Urinary bladder (tissue), 4 donors: ENCODE measurements around the gene ACRBP. TPM values are rescaled to one million over a fixed set of nuclear protein-coding genes. Genes with fewer than 3 reads are reported as not detected.

Experiments
- DNase-seq: peaks from one replicate; pipeline ENCODE4 v3.0.0-alpha.2; 2015; ENCODE audit errors: extremely low spot score
- H3K27ac ChIP-seq: one replicate; pipeline ENCODE4 v1.5.1; 2013; ENCODE audit warnings: low read depth, mild to moderate bottlenecking, moderate library complexity
- H3K36me3 ChIP-seq: one replicate; pipeline ENCODE4 v1.6.1; 2013; ENCODE audit warnings: mild to moderate bottlenecking, moderate library complexity; ENCODE audit not compliant: insufficient read depth
- H3K4me1 ChIP-seq: one replicate; pipeline ENCODE4 v1.6.1; 2013; ENCODE audit warnings: mild to moderate bottlenecking, moderate library complexity; ENCODE audit not compliant: insufficient read depth
- H3K4me3 ChIP-seq: one replicate; pipeline ENCODE4 v1.5.1; 2013; ENCODE audit warnings: low read depth, low read length
- WGBS: extraction: QIAGEN DNeasy Blood & Tissue Kit; methylation state at CpG from one replicate; pipeline ENCODE4 v1.1.7; 2013; 5-methylcytosine and 5-hydroxymethylcytosine counted together
- polyA plus RNA-seq: library from polyadenylated mRNA; stranded (reverse); fragments of 200-250 nt; gene quantifications from one replicate; pipeline ENCODE4 v1.2.3, GENCODE V29; 2013
- total RNA-seq: library from RNA; depleted of rRNA; stranded (reverse); fragments of >200 nt; gene quantifications from one replicate; pipeline ENCODE4 v1.2.3, GENCODE V29; 2014
- donor health status: healthy with polysubstance abuse.
- donor health status: healthy.

Gene ACRBP
- 1.1 TPM for total RNA-seq
- 1.0 TPM for polyA plus RNA-seq

- Histone ChIP-seq H3K4me3 (peak within 1 kb of the TSS; percentile 32), H3K4me1 (peaks cover 1% of the 10 kb centered on the region), H3K27ac (no peak within 1 kb of the TSS), H3K36me3 (peaks cover 2% of the 10 kb centered on the region)
- no peak for DNase-seq
- 5% methylated on average over 38 of the region's 38 CpGs for WGBS
These were observed at the start of gene ACRBP for GRCh38 chr12:6647083-6647604. Gene ACRBP, minus strand, starts transcription at chr12:6647432. Its CDS starts 66 bp downstream, at chr12:6647366.

- no peak for DNase-seq
- 81% methylated on average over 11 of the region's 11 CpGs for WGBS
- Histone ChIP-seq H3K4me1 (peaks cover 1% of the 10 kb centered on the region), H3K36me3 (no peaks in the 10 kb centered on the region), H3K27ac (no peak overlapping the region), H3K4me3 (no peak overlapping the region)
These were observed 48.2 kb upstream of the ACRBP start for GRCh38 chr12:6695313-6696045.

- WGBS: 80% methylated on average over 9 of the region's 9 CpGs
- DNase-seq: no peak
- Histone ChIP-seq H3K4me1 (no peaks in the 10 kb centered on the region), H3K4me3 (no peak overlapping the region), H3K36me3 (no peaks in the 10 kb centered on the region), H3K27ac (no peak overlapping the region)
These were observed 47.5 kb upstream of the ACRBP start for GRCh38 chr12:6694701-6695100.

- no peak for DNase-seq
These were observed 46.7 kb upstream of the ACRBP start for GRCh38 chr12:6693832-6694355.

GRCh38 chr12:6692888-6693287 lies 45.7 kb upstream of the ACRBP start:
- no peak for DNase-seq
- H3K27ac ChIP-seq: no peak overlapping the region
- WGBS: 59% methylated on average over 2 of the region's 2 CpGs
- no peaks in the 10 kb centered on the region for H3K4me1 ChIP-seq
- H3K36me3 ChIP-seq: no peaks in the 10 kb centered on the region
- no peak overlapping the region for H3K4me3 ChIP-seq

More at GRCh38 chr12:6693832-6694355, 46.7 kb upstream of the ACRBP start:
- no peaks in the 10 kb centered on the region for H3K36me3 ChIP-seq
- no peak overlapping the region for H3K4me3 ChIP-seq
- H3K27ac ChIP-seq: no peak overlapping the region
- WGBS: 88% methylated on average over 4 of the region's 4 CpGs
- H3K4me1 ChIP-seq: no peaks in the 10 kb centered on the region

- Histone ChIP-seq H3K4me3 (no peak overlapping the region), H3K4me1 (no peaks in the 10 kb centered on the region), H3K36me3 (no peaks in the 10 kb centered on the region), H3K27ac (no peak overlapping the region)
- no peak for DNase-seq
- 71% methylated on average over 4 of the region's 4 CpGs for WGBS
These were observed 44.2 kb upstream of the ACRBP start for GRCh38 chr12:6691473-6691872.

- Histone ChIP-seq H3K36me3 (no peaks in the 10 kb centered on the region), H3K4me1 (no peaks in the 10 kb centered on the region), H3K27ac (peak within 1 kb of the TSS; percentile 94), H3K4me3 (peak within 1 kb of the TSS; percentile 67)
- DNase-seq: peak; percentile 98
- under 1% methylated on average over 72 of the region's 72 CpGs for WGBS
These were observed 42.0 kb upstream of the ACRBP start, which contains the start of gene ZNF384 for GRCh38 chr12:6688999-6689882. Gene ZNF384, minus strand, starts transcription at chr12:6689375. Its CDS starts 9,855 bp downstream, at chr12:6679520.

GRCh38 chr12:6688543-6688998 lies 41.3 kb upstream of the ACRBP start:
- under 1% methylated on average over 13 of the region's 13 CpGs for WGBS
- Histone ChIP-seq H3K4me1 (no peaks in the 10 kb centered on the region), H3K36me3 (no peaks in the 10 kb centered on the region), H3K27ac (peak overlapping the region; percentile 94), H3K4me3 (peak overlapping the region; percentile 67)
- DNase-seq: no peak

GRCh38 chr12:6685814-6686213 lies 38.6 kb upstream of the ACRBP start:
- no peaks in the 10 kb centered on the region for H3K4me1 ChIP-seq
- 70% methylated on average over 3 of the region's 3 CpGs for WGBS
- DNase-seq: no peak

GRCh38 chr12:6684609-6685008 lies 37.4 kb upstream of the ACRBP start:
- H3K36me3 ChIP-seq: no peaks in the 10 kb centered on the region
- H3K4me3 ChIP-seq: no peak overlapping the region
- no peaks in the 10 kb centered on the region for H3K4me1 ChIP-seq
- no peak for DNase-seq
- WGBS: 56% methylated on average over 6 of the region's 6 CpGs
- no peak overlapping the region for H3K27ac ChIP-seq

More at GRCh38 chr12:6685814-6686213, 38.6 kb upstream of the ACRBP start:
- no peak overlapping the region for H3K4me3 ChIP-seq
- no peaks in the 10 kb centered on the region for H3K36me3 ChIP-seq
- no peak overlapping the region for H3K27ac ChIP-seq

- no peak for DNase-seq
- Histone ChIP-seq H3K4me3 (no peak overlapping the region), H3K4me1 (no peaks in the 10 kb centered on the region), H3K36me3 (peaks cover 9% of the 10 kb centered on the region), H3K27ac (no peak overlapping the region)
- WGBS: 93% methylated on average over 5 of the region's 5 CpGs
These were observed 29.7 kb upstream of the ACRBP start for GRCh38 chr12:6676962-6677361.

GRCh38 chr12:6672143-6672542 lies 24.9 kb upstream of the ACRBP start:
- no peak for DNase-seq
- Histone ChIP-seq H3K27ac (no peak overlapping the region), H3K4me3 (no peak overlapping the region), H3K4me1 (no peaks in the 10 kb centered on the region), H3K36me3 (peaks cover 12% of the 10 kb centered on the region)
- WGBS: 88% methylated on average over 18 of the region's 18 CpGs

- Histone ChIP-seq H3K4me3 (no peak overlapping the region), H3K4me1 (no peaks in the 10 kb centered on the region), H3K36me3 (peaks cover 12% of the 10 kb centered on the region), H3K27ac (no peak overlapping the region)
- WGBS: 82% methylated on average over 8 of the region's 8 CpGs
- DNase-seq: no peak
These were observed 20.5 kb upstream of the ACRBP start for GRCh38 chr12:6667559-6668210.
